MM.1S (cell line): ENCODE measurements around the gene CYTH1.

ENCODE experiments used
- CTCF ChIP-seq: fragments of 300-600 bp; sonication (generic); IDR thresholded peaks from 2 replicates; pipeline ENCODE4 v1.5.1; 2016; ENCODE audit warnings: antibody characterized with exemption, low read length, mixed read lengths
- EZH2 ChIP-seq: fragments of 300-600 bp; sonication (generic); optimal IDR thresholded peaks from 2 replicates; pipeline ENCODE3; 2017; ENCODE audit warnings: low read depth, mild to moderate bottlenecking, antibody characterized with exemption, low read length, mixed read lengths

- TF ChIP-seq CTCF (no peak), EZH2 (no peak)
These were observed 20.4 kb upstream of the CYTH1 start for GRCh38 chr17:78802459-78802858.
